Epidermal melanocyte (primary cell): ENCODE results near the gene BEX3.

Experiments
- DNase-seq: peaks from one replicate; pipeline ENCODE4 v3.0.0; 2011; ENCODE audit warnings: low spot score; ENCODE audit not compliant: insufficient read length

The BEX3 gene

DNA sequence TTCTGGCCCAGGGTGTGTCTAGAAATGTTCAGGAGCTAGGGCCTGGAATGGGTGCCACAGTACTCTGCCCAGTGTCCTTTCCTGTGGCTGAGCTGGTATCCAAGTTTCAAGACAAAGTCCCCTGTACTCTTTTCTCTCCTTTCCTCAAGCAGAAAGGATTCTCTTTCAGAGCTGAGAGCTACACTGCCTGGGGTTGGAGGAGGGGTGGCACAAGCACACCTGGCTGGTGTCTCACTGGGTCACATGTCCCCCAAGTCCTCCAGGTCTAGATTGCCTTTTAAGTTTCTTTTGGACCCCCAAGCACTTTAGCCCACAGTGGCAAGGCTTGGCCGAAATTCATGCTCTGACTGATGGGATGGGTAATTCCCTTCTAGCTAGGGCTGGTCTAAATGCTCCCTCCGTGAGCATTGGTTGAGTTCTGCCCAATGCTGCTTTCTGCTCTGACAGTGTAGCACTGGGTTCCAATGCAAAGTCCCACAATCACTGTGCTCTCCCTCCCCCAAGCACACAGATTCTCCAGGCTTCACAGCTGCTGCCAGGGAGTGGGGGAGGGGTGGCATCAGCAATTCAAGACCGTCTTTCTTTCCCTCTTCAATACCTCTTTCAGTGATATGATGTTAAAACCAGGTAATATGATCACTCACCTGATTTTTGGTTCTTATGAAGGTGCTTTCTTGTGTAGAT is 47.8 kb downstream of the BEX3 start:
- DNase-seq, result no peak
